Measurements from ENCODE around the gene LEPROT.
"Not testable (repeated sequence)": the region's sequence is repeated elsewhere in the genome, so short reads cannot be mapped to it uniquely, and the experiment has no call there.

LEPROT gene, protein sequence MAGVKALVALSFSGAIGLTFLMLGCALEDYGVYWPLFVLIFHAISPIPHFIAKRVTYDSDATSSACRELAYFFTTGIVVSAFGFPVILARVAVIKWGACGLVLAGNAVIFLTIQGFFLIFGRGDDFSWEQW

GRCh38 chr1:65420590-65421350 is at the start of gene LEPROT, which contains the start of gene LEPR:
LEPROT (plus strand) TSS chr1:65420668; CDS start chr1:65420725, 57 bp downstream.
LEPR (plus strand) TSS chr1:65420668; CDS start chr1:65565566, 144,898 bp downstream.
- no peak for DNase-seq

DNA sequence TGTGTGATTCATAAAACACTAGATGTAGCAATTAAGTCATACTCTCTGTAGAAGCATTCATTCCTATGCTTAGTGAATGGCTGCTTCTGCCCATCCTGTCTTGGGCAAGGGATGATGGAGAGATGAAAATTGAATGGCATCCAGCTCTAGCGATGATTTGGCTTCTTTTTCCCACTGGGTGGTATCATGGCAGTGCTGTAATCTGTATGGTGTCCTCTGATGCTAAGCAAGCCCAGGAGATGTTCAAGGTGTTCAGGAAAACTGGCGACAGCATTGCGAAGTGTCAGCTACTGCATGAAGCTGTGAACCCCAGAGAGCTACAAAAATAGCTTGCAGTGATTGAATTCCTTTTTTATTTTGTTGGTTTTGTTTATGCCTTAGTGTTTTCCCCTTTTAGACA is 48.9 kb upstream of the LEPROT start:
- DNase-seq = no peak

GRCh38 chr1:65372557-65372956 is 47.9 kb upstream of the LEPROT start:
- DNase-seq = no peak

- no peak for DNase-seq
Measured at GRCh38 chr1:65377496-65378246, 42.8 kb upstream of the LEPROT start.

- DNase-seq = no peak
Measured at GRCh38 chr1:65378247-65378946, 42.1 kb upstream of the LEPROT start.

DNA sequence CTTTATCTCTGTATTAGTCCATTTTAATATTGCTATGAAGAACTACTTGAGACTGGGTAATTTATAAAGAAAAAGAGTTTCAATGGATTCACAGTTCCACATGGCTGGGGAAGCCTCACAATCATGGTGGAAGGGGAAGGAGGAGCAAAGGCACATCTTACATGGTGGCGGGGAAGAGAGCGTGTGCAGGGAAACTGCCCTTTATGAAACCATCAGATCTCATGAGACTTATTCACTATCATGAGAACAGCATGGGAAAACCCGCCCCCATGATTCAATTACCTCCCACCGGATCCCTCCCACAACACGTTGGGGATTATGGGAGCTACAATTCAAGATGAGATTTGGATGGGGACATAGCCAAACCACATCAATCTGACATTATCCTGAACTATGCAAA is 36.0 kb upstream of the LEPROT start:
- not testable (repeated sequence) for DNase-seq

- DNase-seq = peak; percentile 35
Measured at GRCh38 chr1:65386439-65386838, 34.0 kb upstream of the LEPROT start.

GRCh38 chr1:65387821-65388220 is 32.6 kb upstream of the LEPROT start:
- no peak for DNase-seq

GRCh38 chr1:65388908-65389695 is 31.4 kb upstream of the LEPROT start:
- no peak for DNase-seq

DNA sequence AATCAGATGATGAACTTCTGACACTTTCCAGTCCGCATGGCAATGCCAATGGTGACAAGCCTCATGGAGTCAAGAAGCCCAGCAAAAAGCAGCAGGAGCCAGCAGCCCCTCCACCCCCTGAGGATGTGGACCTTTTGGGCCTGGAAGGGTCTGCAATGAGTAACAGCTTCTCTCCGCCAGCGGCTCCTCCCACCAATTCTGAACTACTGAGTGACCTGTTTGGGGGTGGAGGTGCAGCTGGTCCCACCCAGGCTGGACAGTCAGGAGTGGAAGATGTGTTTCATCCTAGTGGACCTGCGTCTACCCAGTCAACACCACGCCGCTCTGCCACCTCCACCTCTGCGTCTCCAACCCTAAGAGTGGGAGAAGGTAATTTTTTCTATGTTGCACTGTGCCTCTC is 28.0 kb upstream of the LEPROT start:
- DNase-seq = no peak

DNA sequence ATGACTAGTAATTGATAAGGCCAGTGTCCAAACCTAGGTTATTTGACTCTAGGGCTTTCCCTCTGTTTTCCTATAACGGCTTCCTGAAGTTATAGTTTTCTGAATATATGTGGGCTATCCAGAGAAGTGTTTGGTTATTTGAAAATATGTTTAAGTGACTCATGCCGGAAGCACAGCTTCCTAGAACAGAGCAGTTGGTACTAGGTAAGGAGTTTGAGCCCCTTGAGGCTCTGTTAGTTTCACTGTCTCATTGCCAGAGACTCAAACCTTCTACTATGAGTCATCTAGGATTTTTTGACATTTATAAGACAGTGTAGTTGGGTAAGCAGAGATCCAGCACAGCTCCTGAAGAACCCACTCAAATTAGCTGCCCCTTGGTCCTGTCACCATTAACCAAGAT is 27.1 kb upstream of the LEPROT start:
- DNase-seq = no peak

GRCh38 chr1:65393928-65394327 is 26.5 kb upstream of the LEPROT start:
- no peak for DNase-seq

DNA sequence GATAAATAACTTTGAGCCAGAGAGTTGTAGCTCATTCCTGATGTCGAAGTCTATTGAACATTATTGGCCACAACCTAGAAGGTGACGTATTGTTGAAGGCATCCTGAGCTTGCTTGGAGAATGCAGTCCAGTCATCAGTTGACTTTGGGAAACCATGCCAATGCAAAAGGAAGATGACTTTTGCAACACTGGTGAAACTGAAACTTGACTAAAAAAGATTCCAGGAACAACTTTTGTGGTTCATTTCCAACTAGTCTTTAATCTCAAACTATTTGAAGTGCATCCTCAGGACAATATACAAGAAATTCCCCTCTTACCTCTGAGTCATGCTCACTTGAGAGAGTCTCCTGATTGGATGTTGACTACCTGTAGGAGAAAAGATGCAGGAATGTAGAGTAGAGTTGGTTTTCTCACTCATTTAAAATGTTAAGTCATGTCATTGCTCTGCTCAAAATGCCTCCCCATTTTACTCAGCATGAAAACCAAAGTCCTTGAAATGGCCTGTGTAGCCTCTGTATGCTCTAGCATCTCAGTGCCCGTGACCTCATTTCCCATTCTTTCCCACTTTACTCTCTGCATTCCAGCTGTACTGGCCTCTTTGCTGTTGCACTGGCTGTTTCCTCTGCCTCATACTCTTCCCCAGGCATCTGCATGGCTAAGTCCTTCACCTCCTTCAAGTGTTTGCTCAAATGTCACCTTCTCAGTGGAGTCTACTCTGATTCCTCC is 24.4 kb upstream of the LEPROT start:
- DNase-seq = no peak

- no peak for DNase-seq
Measured at GRCh38 chr1:65398083-65398482, 22.4 kb upstream of the LEPROT start.

GRCh38 chr1:65399003-65399402 is 21.5 kb upstream of the LEPROT start:
- no peak for DNase-seq

- DNase-seq = no peak
Measured at GRCh38 chr1:65401612-65402011, 18.9 kb upstream of the LEPROT start.

DNA sequence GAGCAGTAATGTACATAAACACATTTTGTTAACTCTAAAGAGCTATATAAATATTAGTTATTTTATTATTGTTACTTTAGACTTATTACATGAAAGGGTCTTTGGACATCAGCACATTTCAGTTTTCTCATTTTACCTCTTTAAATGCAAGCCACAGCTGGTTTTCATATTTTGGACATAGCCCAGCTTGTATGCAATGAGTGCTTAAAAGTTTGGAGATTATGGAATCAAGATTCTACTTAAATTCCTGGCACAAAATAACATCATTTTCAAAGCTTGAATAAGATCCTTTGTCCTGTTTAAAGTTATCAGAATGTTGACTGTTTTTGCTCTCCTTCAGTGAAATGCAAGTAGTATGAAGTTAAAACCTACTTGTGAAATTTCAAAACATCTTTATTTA is 15.5 kb upstream of the LEPROT start:
- no peak for DNase-seq

DNA sequence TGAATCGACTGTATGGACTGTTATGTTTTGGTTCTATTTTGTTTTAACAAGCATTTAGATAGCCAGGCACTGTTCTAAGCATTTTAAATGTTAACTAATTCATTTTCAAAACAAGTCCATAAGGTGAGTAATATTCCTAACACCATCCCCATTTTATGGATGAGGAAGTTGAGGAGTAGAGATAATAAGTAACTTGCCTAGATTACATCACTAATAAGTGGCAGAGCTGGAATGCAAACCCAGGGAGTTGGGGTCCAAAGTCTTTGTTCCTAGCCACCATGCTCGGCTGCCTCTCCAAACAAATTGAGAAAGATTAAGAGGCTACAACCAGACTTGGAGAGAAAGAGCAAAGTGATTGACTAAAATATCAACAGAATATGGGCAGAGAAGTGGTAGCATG is 12.6 kb upstream of the LEPROT start:
- no peak for DNase-seq

DNA sequence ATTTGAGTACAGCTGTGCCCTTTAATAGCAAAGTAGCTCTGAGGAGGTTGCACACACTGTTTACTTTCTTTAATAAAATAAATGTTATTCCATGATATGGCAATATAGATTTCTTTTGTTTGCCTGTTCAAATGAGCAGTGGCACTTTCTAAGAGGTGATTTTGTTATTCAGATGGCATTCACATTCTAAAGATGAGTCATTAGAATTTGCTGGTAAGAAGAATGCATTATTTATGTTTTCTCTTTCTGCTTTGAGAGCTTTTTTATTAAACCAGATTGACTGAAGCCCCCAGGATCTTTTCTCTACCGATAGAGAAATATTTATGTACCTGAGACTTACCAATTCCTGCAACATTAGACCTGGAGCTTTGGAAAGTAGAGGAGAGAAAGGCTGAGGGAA is 11.2 kb upstream of the LEPROT start:
- no peak for DNase-seq

DNA sequence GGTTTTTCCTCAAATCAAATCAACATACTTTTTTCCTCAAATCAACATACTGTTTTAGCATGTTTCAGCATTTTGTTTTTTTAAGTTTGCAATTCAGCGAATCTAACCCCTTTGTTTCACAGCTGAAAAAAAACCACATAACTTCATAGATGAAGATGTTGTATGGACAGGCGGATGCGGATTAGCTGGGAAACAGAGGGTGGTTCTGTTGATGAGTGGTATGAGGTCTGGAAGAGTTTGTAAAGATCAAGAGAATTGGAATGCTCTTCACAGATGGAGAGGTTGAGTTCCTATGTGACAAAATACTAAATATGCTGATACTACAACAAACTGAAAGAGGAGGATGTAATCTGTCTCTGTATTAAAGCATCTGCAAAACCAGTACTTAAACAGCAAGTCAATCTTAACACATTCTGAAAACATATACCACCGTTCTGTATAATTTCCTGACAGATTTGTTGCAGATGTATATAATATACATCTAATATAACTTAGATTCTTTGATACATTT is 10.6 kb upstream of the LEPROT start:
- no peak for DNase-seq

DNA sequence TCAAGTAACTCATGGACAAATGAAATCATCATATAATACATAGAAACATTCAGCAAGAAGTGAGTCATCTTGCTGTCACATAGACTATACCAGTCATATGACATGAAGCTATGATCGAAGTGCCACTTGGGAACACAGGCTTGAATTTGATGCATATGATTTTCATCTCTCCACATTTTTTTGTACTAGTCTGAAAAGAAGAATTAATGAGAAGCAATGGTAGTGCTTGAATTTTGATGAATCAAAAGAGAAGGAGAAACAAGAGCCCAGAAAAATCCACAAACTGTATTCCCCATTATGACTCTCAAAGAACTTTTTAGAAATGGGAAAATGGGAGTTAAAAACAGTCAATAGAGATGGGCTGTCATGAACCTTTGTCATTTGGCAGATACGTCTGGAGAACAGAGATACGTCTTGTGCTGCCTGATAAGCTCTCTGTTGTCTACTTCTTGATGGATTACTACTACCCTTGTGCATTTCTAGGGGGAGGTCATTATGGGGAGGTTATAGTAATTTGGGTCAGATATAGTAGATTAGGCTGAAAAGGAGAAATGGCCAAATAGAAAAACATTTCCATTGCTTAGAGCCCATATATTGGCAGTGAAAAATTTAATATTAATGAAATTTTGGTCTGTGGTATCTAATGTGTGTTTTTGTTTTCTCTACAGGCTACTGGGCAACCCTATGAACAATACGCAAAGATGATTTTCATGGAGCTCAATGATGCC is 8.0 kb upstream of the LEPROT start:
- DNase-seq = no peak

Measured in NCI-H1694 treated with DMSO at 0.1 percent for 48 hours (cell line).